Myocyte (in vitro differentiated cells): ENCODE results near the gene TMEM39B. TPM values are rescaled to one million over a fixed set of nuclear protein-coding genes. Genes with fewer than 3 reads are reported as not detected.
"Not testable (repeated sequence)": the region's sequence is repeated elsewhere in the genome, so short reads cannot be mapped to it uniquely, and the experiment has no call there.

ENCODE experiments used
- DNase-seq: peaks from one replicate; pipeline ENCODE4 v3.0.0-alpha.2; 2012; ENCODE audit warnings: low read depth
- total RNA-seq: library from RNA; depleted of rRNA; stranded (reverse); fragments of >200 nt; gene quantifications from 2 replicates; pipeline ENCODE4 v1.2.3, GENCODE V29; 2014

TMEM39B gene
- total RNA-seq, 1 donor from 2014 or later, result 4.9 TPM

- peak; percentile 53 for DNase-seq
These were observed 3.7 kb upstream of the TMEM39B start for GRCh38 chr1:32068957-32069588.

DNA sequence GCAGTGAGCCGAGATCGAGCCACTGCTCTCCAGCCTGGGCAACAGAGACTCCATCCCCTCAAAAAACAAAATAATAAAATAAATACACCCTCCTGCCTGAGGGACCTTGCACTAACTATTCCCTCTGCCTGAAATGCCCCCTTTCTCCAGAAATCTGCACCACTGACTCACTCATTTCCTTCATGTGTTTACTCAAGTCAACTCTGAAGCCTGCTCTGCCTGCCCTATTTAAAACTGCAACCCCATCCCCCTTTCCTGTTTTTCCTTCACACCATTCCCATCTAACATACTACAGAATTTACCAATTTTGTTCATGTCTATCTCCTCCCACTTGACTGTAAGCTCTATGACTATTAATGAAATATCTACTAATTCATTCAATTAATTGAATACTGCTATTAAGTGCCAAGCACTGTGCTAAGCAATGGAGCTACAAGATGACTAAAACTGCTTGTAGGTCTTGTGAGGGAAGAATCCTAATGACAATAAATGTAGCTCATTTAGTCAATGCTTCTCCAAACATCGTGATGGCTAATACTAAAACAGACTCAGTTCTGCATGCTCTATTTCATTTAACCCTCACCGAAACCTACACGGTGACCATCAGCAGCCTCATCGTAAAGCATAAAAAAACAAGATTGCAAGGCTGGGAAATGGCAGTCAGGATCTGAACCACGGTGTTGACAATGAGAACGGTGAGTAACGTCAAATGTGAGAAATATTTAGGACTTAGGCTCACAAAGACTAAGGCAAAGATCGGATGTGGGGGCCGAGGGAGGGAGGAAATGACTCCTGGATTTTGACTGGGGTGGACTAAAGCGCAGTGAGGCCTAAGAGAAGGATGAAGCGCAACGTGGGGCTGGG is 749 bp upstream of the TMEM39B start:
- peak; percentile 26 for DNase-seq

DNA sequence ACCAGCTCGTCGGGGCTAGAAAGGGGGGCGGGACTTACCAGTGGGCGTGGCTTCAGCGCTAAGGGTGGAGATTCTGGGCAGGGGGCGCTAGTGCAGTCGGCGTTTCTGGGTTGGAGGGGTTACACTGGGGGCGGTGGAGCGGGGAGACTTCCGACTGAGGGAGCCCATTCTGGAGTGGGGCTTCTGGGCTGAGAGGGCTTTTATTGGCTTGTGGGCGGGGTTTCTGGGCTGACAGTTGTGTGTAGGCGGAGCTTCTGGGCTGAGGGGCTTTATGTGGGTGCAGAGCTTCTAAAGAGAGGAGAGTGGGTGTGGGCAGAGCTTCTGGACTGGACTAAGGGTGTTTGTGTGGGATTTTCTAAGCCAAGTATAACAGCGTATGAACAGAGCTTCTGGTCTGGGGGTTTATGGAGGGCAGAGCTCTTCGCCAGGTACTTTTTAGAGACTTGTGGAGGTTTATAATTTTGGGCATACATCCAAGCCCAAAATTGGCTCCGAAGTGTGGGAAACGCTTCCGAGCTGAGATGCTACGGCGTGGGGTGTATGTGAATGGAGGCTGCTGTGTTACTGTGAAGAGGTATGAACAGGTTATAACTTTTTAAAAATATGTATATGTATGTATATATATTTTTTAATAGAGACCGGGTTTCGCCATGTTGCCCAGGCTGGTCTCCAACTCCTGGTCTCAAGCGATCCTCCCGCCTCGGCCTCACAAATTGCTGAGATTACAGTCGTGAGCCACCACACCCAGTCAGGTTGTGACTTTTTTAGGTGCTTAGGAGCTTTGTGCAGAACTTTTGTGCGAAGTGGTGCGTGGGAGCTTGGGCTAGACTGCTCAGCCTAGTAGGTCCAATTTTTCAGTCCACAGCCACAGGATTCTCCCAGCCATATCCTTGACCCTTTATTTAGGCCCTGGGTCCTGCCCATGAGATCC is 825 bp downstream of the TMEM39B start:
- DNase-seq, result no peak

GRCh38 chr1:32074841-32075240 is 2.1 kb downstream of the TMEM39B start:
- no peak for DNase-seq

GRCh38 chr1:32077451-32077850 is 4.7 kb downstream of the TMEM39B start:
- no peak for DNase-seq

GRCh38 chr1:32082022-32082421 is 9.3 kb downstream of the TMEM39B start:
- DNase-seq, result no peak

- DNase-seq, result not testable (repeated sequence)
These were observed 13.6 kb downstream of the TMEM39B start for GRCh38 chr1:32086381-32086780.

- DNase-seq, result no peak
These were observed 18.4 kb downstream of the TMEM39B start for GRCh38 chr1:32091176-32091575.

GRCh38 chr1:32091591-32091990 is 18.9 kb downstream of the TMEM39B start:
- no peak for DNase-seq

GRCh38 chr1:32094746-32095521 is 22.2 kb downstream of the TMEM39B start:
- no peak for DNase-seq

GRCh38 chr1:32099426-32099825 is 26.7 kb downstream of the TMEM39B start:
- peak; percentile 30 for DNase-seq

DNA sequence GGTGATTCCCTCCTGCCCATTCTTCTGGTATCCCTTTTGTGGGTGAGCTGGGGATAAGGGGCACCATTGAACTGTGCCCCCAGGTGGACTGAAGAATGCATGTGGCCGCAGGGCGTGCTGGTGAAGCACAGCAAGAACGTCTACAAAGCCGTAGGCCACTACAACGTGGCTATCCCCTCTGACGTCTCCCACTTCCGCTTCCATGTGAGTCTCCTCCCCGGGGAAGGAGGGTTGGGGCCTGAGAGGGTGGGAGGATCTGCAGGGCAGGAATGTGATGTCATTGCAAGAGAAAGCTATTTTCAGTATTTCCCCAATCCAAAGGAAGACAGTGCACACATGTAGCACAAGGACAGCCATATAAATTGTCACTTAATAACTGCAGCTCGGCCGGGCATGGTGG is 27.6 kb downstream of the TMEM39B start:
- no peak for DNase-seq

GRCh38 chr1:32100807-32101708 is 28.3 kb downstream of the TMEM39B start:
- peak; percentile 46 for DNase-seq

- DNase-seq, result no peak
These were observed 31.4 kb downstream of the TMEM39B start for GRCh38 chr1:32104127-32104526.

GRCh38 chr1:32105338-32105737 is 32.6 kb downstream of the TMEM39B start:
- no peak for DNase-seq

DNA sequence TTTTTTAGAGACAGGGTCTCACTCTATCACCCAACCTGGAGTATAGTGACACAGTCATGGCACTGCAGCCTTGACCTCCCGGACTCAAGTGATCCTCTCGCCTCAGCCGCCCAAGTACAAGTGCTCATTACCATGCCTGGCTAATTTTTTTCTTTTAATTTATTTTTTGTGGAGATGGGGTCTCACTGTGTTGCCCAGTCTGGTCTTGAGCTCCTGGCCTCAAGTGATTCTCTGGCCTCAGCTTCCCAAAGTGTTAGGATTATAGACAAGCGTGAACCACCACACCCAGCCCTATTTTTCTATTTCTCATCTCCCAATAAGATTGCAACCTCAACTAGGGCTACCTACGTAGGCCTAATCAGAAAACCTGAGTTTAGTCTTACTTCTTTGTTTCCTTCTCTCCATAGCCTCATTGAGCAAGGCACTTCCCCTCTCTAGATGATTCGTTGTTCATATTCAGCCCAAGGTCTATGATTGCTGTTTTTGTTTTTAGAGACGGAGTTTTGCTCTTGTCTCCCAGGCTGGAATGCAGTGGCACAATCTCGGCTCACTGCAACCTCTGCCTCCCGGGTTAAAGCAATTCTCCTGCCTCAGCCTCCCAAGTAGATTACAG is 34.0 kb downstream of the TMEM39B start:
- no peak for DNase-seq

GRCh38 chr1:32107742-32108661 is 35.3 kb downstream of the TMEM39B start, which contains the start of gene KPNA6:
TSS of gene KPNA6 (plus strand) at chr1:32108056. CDS start at chr1:32108131, 75 bp downstream.
- peak; percentile 97 for DNase-seq

GRCh38 chr1:32111040-32111623 is 38.4 kb downstream of the TMEM39B start:
- DNase-seq, result no peak
